Measurements from ENCODE around the gene NCAN. TPM values are rescaled to one million over a fixed set of nuclear protein-coding genes. Genes with fewer than 3 reads are reported as not detected.

Gene NCAN
- total and polyA plus RNA-seq, 2 of the 4 experiments (the other 2 are of a cell fraction): not detected

- DNase-seq (no peak), ATAC-seq (ENCODE audit: low read depth) (no peak)
- Histone ChIP-seq H3K9ac (ENCODE audit: low read depth, low read length) (no peak overlapping the region), H3K23ac (ENCODE audit: low read depth, low read length) (no peak overlapping the region), H3K36me3 (ENCODE audit: control insufficient read depth, insufficient read depth, low read length) (no peaks in the 10 kb centered on the region), H2BK5ac (ENCODE audit: low read depth, low read length, poor library complexity, severe bottlenecking) (no peak overlapping the region), H3K4ac (ENCODE audit: low read depth, low read length) (no peak overlapping the region), H3K9me1 (ENCODE audit: insufficient read depth, low read length) (no peaks in the 10 kb centered on the region), H2AK9ac (replicated peaks; ENCODE audit: low read depth, low read length, poor library complexity) (no peak overlapping the region), H2BK120ac (ENCODE audit: low read depth, low read length) (no peak overlapping the region), H4K5ac (ENCODE audit: low read depth, low read length) (no peak overlapping the region), H3K27ac (ENCODE audit: insufficient read depth, low read length) (no peak overlapping the region), H4K8ac (ENCODE audit: low read depth in 2 of 2, low read length in 2 of 2) (no peak overlapping the region), H2BK15ac (ENCODE audit: low read depth, low read length) (no peak overlapping the region), H2AFZ (replicated peaks; ENCODE audit: low read length, poor library complexity) (no peak overlapping the region), H3K4me2 (ENCODE audit: low read depth, low read length) (no peak overlapping the region), H2AK5ac (ENCODE audit: low read depth, low read length) (no peak overlapping the region), H3K18ac (ENCODE audit: low read depth, low read length) (no peak overlapping the region), H2BK20ac (ENCODE audit: low read depth, low read length) (no peak overlapping the region), H3K56ac (ENCODE audit: extremely low read depth, insufficient read depth, low read length) (no peak overlapping the region), H3K4me1 (ENCODE audit: control insufficient read depth, insufficient read depth, low read length) (no peaks in the 10 kb centered on the region), H3K4me3 (ENCODE audit: insufficient read depth, low read depth, low read length) (no peak overlapping the region), H4K20me1 (ENCODE audit: insufficient read depth, low read length) (no peaks in the 10 kb centered on the region), H3K14ac (replicated peaks; ENCODE audit: low read depth, low read length) (no peak overlapping the region), H3K9me3 (ENCODE audit: control insufficient read depth, insufficient read depth, low read length) (no peaks in the 10 kb centered on the region), H4K91ac (ENCODE audit: insufficient read depth, low read depth, low read length) (no peak overlapping the region), H3K79me1 (ENCODE audit: low read depth in 1 of 2, low read length in 2 of 2) (no peaks in the 10 kb centered on the region), H3K27me3 (ENCODE audit: control insufficient read depth, insufficient read depth, low read length) (peaks cover 15% of the 10 kb centered on the region)
- intact Hi-C loops (cut with micrococcal nuclease) (no loop called here), dilution Hi-C loops (cut with HindIII; ENCODE audit: low sequenced_read_pairs, unreplicated experiment) (no loop called here), in situ Hi-C loops (cut with MboI; ENCODE audit: low sequenced_read_pairs) (no loop called here)
- no peak for TF ChIP-seq POLR2A (IDR thresholded peaks at IDR 0.05; ENCODE audit: low read depth, low read length)
- POLR2A ChIA-PET (ENCODE audit: unreplicated experiment): no interaction called here
- CTCF ChIA-PET: no interaction called here
- WGBS, 2 experiments (ENCODE audit: extremely low coverage in 2 of 2, insufficient read length in 1 of 2): no CpG with 5 or more reads among the region's 5 CpGs
- BruUV-seq (replicated peaks): no TSS peak
Measured at GRCh38 chr19:19223060-19223459, 11.3 kb downstream of the NCAN start.
